AG04450 (cell line): ENCODE data around the gene SMAD4. TPM values are rescaled to one million over a fixed set of nuclear protein-coding genes. Genes with fewer than 3 reads are reported as not detected.

Source experiments
- CTCF ChIA-PET: fragments of 300-600, 350-600 bp; formaldehyde crosslinking; extraction: SDS; loops from one replicate; lab custom pipeline; 2022; ENCODE audit warnings: antibody characterized with exemption, inconsistent platforms; lab: Charles Lee
- POLR2A ChIA-PET: fragments of 350-600 bp; formaldehyde crosslinking; extraction: SDS; loops from one replicate; lab custom pipeline; 2021; ENCODE audit warnings: antibody characterized with exemption, inconsistent platforms; lab: Yijun Ruan, JAX
- DNase-seq: peaks from one replicate; pipeline ENCODE4 v3.0.0-alpha.2; 2011; ENCODE audit warnings: low read depth, low spot score
- H3K27ac ChIP-seq: one replicate; pipeline ENCODE4 v1.5.1; 2012; ENCODE audit warnings: low read depth, low read length, control low read depth
- H3K27me3 ChIP-seq: one replicate; pipeline ENCODE4 v1.6.0; 2012; ENCODE audit warnings: low read length; ENCODE audit not compliant: control insufficient read depth, insufficient read depth
- H3K4me3 ChIP-seq: 2 replicates; pipeline ENCODE4 v1.5.1; 2011; ENCODE audit warnings: mild to moderate bottlenecking, low read depth, low read length, control low read depth
- H3K9me3 ChIP-seq: 2 replicates; pipeline ENCODE4 v1.5.1; 2012; ENCODE audit warnings: low read length; ENCODE audit not compliant: control insufficient read depth, insufficient read depth
- polyA minus RNA-seq: library from RNA; depleted of rRNA, polyadenylated mRNA; stranded (reverse); fragments of >200 nt; gene quantifications from 2 replicates; pipeline ENCODE4 v1.2.3, GENCODE V29; 2011; rRNA and poly(A)+ RNA removed
- polyA plus RNA-seq: library from polyadenylated mRNA; depleted of rRNA; stranded (reverse); fragments of >200 nt; gene quantifications from 2 replicates; pipeline ENCODE4 v1.2.3, GENCODE V29; 2011; rRNA removed
- TF ChIP-seq, protein P1 (sequence below): IDR thresholded peaks from 2 replicates; pipeline ENCODE4 v1.5.1; 2011; ENCODE audit warnings: low read depth, low read length, control low read depth, inconsistent platforms

SMAD4 gene
- polyA plus RNA-seq (92.1 and 139 TPM in 2 replicates), polyA minus RNA-seq (81.8 and 105 TPM in 2 replicates)

DNA sequence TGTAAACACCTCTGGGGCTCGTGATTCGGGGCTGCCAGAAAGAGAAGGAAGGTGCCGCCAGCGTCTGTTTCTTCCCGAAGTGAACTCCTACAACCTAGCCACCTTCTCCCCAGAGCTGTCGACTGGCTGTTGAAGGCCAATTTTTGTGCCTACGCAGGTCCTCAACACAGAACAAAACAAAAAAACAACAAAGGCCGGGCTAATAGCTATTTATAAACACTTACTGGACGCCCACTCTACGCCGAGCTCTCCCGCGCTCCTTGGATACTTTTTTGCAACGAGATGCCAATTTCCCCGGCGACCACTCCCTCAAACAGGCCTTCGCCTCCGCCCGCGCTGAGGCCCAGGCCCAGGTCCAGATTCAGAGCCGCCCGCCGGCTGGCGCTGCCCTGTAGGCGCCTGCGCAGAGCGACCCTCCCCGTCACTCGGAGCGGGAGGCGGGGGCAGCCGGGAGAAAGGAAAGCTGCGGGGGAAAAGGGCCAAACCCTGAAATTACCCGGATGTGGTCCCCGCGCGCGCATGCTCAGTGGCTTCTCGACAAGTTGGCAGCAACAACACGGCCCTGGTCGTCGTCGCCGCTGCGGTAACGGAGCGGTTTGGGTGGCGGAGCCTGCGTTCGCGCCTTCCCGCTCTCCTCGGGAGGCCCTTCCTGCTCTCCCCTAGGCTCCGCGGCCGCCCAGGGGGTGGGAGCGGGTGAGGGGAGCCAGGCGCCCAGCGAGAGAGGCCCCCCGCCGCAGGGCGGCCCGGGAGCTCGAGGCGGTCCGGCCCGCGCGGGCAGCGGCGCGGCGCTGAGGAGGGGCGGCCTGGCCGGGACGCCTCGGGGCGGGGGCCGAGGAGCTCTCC lies at the start of gene SMAD4:
Gene SMAD4, plus strand, starts transcription at position 520 of the 843 bp plus-strand sequence. CDS start 16,834 bp downstream, outside the sequence.
- POLR2A ChIA-PET: interaction anchor here (0.6 to 2.6 kb wide), 10 partner anchors 10 to 172 kb away, joined by 3 to 13 read pairs (median 4); partner anchors contain the start of genes ELAC1, ME2 and MEX3C
- Histone ChIP-seq H3K27me3 (no peaks in the 10 kb centered on the region), H3K9me3 (no peaks in the 10 kb centered on the region; the same call in 1 of the 2 replicates), H3K27ac (peak within 1 kb of the TSS; percentile 94), H3K4me3 (peak within 1 kb of the TSS; percentile 78)
- DNase-seq: peak; percentile 91
- TF ChIP-seq, protein P1, sequence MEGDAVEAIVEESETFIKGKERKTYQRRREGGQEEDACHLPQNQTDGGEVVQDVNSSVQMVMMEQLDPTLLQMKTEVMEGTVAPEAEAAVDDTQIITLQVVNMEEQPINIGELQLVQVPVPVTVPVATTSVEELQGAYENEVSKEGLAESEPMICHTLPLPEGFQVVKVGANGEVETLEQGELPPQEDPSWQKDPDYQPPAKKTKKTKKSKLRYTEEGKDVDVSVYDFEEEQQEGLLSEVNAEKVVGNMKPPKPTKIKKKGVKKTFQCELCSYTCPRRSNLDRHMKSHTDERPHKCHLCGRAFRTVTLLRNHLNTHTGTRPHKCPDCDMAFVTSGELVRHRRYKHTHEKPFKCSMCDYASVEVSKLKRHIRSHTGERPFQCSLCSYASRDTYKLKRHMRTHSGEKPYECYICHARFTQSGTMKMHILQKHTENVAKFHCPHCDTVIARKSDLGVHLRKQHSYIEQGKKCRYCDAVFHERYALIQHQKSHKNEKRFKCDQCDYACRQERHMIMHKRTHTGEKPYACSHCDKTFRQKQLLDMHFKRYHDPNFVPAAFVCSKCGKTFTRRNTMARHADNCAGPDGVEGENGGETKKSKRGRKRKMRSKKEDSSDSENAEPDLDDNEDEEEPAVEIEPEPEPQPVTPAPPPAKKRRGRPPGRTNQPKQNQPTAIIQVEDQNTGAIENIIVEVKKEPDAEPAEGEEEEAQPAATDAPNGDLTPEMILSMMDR: no peak
- CTCF ChIA-PET: interaction anchor here (0.6 to 0.8 kb wide), 2 partner anchors 210 to 638 kb away, joined by 3 read pairs; no protein-coding TSS in a partner anchor

DNA sequence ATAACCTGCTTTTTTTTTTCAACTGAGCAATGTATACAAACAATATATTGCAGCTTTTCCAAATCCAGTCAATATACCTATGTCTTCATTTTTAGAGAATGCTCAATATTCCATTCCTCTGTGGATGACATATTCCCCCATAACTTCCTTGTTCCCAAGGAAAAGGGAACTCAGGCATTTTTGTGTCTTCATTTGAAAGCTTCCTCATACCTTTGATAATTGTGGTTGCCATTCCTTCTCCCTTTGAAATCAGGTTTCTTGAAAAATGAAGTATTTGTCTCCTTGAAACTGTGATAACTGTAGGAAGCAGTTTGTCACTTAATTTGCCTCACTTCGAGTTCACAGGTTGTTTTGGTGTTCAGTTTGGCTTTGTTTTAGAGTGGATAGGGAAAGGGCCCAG lies 48.6 kb upstream of the SMAD4 start:
- POLR2A ChIA-PET: no interaction called here
- Histone ChIP-seq H3K4me3 (no peak overlapping the region), H3K9me3 (peaks cover 8% of the 10 kb centered on the region), H3K27me3 (no peaks in the 10 kb centered on the region), H3K27ac (no peak overlapping the region)
- CTCF ChIA-PET: no interaction called here
- no peak for DNase-seq
- TF ChIP-seq, protein P1: no peak

GRCh38 chr18:50982086-50982801 lies 47.8 kb upstream of the SMAD4 start:
- DNase-seq: no peak
- CTCF ChIA-PET: no interaction called here
- no peaks in the 10 kb centered on the region for H3K27me3 ChIP-seq

GRCh38 chr18:50982802-50983179 lies 47.2 kb upstream of the SMAD4 start:
- no peak for DNase-seq
- Histone ChIP-seq H3K4me3 (no peak overlapping the region), H3K27me3 (no peaks in the 10 kb centered on the region), H3K9me3 (no peaks in the 10 kb centered on the region), H3K27ac (no peak overlapping the region)
- TF ChIP-seq, protein P1: no peak
- ChIA-PET POLR2A (no interaction called here), CTCF (interaction anchor here (0.6 kb wide), 2 partner anchors 72 to 1341 kb away, joined by 3 to 4 read pairs; no protein-coding TSS in a partner anchor)

More at GRCh38 chr18:50982086-50982801, 47.8 kb upstream of the SMAD4 start:
- TF ChIP-seq, protein P1: no peak
- Histone ChIP-seq H3K4me3 (no peak overlapping the region), H3K27ac (no peak overlapping the region), H3K9me3 (peaks cover 3% of the 10 kb centered on the region)
- POLR2A ChIA-PET: no interaction called here
